ENCODE data around the gene KAT2A.
A peak's percentile ranks its signal among the peaks of the same experiment; 100 is the strongest.

The KAT2A gene

DNA sequence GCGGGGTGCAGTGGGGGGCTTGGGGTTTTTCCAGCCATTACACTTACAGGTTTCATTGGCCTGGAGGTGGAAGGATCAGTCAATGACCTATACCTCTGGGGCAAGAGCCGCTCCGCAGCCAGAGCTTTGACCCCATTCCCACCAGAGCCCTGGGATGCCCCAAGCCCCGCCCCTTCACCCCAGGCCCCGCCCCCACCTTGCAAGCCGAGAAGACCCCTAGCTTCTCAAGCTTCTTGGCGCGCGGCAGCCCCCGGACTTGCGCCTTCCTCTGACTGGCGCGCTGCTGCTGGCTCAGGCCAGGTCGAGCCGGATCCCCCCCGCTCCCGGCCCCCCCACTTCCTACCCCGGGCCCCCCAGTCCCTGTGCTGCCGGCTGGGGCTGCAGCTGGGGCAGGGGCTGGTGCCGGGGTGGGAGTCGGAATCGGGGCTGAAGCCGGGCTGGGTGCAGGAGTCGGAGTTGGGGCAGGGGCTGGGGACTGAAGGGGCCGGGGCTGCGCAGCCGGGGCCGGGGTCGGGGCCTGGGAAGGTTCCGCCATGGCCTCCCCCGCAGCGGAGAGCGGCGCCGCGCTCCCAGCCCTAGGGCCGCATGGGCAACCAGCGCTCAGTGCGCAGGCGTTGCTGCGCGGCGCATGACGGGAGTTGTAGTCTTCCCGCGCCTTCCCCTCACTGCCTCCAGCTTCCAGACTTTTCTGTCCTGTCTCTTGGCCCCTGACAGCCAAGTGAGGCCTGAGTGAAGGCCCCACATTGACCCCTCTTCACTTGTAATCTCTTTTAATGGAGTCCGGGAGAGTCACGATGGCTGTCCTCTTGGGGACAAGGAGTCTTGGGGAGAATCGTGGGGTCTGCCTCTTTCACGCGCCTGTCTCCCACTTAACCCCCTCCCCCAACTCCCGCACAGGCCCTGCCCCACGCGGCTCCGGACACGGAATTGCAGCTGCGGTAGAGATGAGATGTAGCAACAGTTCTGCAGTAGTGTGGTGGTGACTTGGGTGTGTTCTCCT is at the start of gene KAT2A:
Gene KAT2A (minus strand): TSS at position 598 of the 1,000 bp plus-strand sequence. CDS start 63 bp downstream, at position 535.
- H3K4me3 Mint-ChIP-seq, result peak within 1 kb of the TSS; percentile 68
- no peaks in the 10 kb centered on the region for H3K27me3 Mint-ChIP-seq
- peak within 1 kb of the TSS; percentile 55 for H3K27ac Mint-ChIP-seq
- peak; percentile 83 for DNase-seq
- H3K36me3 Mint-ChIP-seq, result peaks cover 29% of the 10 kb centered on the region
- no peaks in the 10 kb centered on the region for H3K9me3 Mint-ChIP-seq
- H3K4me1 Mint-ChIP-seq, result peaks cover 38% of the 10 kb centered on the region
- CTCF ChIA-PET, result interaction anchor here (0.7 to 13.0 kb wide), 10 partner anchors 9 to 286 kb away, joined by 3 to 222 read pairs (median 4); partner anchors contain the start of genes DNAJC7, KCNH4 and NKIRAS2

DNA sequence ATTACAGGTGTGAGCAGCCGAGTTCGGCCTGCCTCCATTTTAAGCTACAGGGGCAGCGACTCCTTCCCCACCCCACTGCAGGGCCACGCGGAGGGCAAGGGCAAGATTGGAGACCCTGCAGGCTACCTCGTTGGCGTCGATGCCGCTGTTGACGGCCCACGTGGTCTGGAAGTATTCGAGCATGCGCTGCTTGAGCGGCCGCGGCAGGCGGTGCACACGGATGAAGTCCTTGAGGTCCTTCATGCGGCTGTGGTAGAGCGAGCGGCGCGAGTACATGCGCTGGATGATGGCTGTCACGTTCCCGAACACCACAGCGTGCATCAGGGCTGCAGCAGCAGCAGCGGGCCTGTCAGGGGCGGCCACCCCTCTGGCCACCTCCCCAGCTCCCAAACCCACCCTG is 48.2 kb upstream of the KAT2A start:
- Mint-ChIP-seq H3K27ac (no peak overlapping the region), H3K27me3 (peaks cover 31% of the 10 kb centered on the region), H3K4me3 (no peak overlapping the region), H3K36me3 (no peaks in the 10 kb centered on the region), H3K9me3 (no peaks in the 10 kb centered on the region), H3K4me1 (peaks cover 1% of the 10 kb centered on the region)
- no peak for DNase-seq
- CTCF ChIA-PET, result interaction anchor here (1.5 kb wide), 1 partner anchor 143 kb away, joined by 3 read pairs; no protein-coding TSS in a partner anchor

DNA sequence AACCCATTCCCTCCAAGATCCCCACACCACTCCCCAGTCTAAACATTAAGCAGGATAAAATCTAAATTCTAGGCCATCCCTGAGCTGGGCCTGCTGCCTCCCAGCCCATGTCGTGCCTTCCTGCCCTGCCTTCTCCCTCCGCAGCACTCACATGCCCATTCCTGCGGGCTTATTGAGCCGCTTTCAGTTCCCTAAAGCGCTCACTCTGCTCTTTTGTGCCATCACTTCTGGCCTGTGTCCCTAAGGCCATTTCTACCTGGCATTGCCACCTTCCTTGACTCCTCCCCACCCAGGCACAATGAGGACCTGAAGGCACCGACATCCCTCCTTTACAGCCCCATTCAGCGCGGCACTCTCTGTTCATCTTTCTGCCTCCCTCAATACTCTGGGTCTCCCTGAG is 46.6 kb upstream of the KAT2A start:
- no peaks in the 10 kb centered on the region for H3K4me1 Mint-ChIP-seq
- peaks cover 18% of the 10 kb centered on the region for H3K27me3 Mint-ChIP-seq
- no peaks in the 10 kb centered on the region for H3K36me3 Mint-ChIP-seq
- DNase-seq, result no peak
- H3K4me3 Mint-ChIP-seq, result no peak overlapping the region
- no peak overlapping the region for H3K27ac Mint-ChIP-seq
- no peaks in the 10 kb centered on the region for H3K9me3 Mint-ChIP-seq
- CTCF ChIA-PET, result interaction anchor here (0.5 to 1.5 kb wide), 2 partner anchors 18 to 145 kb away, joined by 3 to 4 read pairs; no protein-coding TSS in a partner anchor

DNA sequence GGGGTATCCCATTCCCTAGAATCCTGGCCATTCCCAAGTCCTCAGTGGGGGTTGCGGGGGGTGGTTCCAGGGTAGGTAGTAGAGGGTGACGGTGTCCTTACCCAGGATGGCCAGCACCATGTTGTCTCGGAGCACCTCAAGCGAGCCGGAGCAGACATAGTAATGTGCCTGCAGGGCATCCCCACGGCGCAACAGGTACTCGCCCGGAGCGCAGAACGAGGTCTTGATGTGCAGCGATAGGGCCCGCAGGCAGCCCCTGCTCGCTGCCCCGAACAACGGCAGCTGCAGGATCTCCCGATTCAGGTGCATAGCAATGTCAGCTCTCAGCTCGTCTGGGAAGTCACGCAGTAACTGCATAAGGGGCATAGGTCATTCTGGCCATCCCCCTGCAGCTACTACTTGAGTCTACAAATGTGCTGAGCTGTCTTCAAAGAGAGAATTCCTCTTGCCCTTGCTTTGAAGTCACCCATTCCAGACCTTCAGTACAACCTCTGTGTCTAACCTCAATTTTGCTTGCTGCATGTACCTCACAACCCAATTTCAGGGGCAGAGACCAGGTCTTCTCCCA is 45.1 kb upstream of the KAT2A start:
- Mint-ChIP-seq H3K4me3 (no peak overlapping the region), H3K27me3 (peaks cover 12% of the 10 kb centered on the region), H3K36me3 (no peaks in the 10 kb centered on the region), H3K4me1 (no peaks in the 10 kb centered on the region), H3K27ac (no peak overlapping the region), H3K9me3 (no peaks in the 10 kb centered on the region)
- CTCF ChIA-PET, result no interaction called here
- DNase-seq, result no peak

DNA sequence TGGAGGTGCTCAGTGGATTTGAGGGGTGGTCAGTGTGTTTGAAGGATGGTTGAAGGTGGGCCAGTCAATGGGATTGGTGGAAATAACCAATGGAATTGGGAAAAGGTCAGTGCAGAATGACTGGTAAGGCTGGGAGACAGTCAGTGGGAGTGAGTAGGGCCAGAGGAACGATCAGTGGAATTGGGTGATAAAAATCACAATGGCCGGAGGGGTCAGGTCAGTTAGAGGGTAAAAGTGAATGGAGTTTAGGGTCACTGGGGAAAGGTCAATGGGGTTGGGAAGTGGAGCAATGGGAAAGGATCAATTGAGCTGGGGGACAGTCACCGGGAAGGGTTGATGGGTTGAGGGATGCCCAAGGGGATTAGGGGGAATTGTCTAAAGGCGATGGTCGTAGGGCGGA is 44.6 kb upstream of the KAT2A start:
- H3K27ac Mint-ChIP-seq, result no peak overlapping the region

DNA sequence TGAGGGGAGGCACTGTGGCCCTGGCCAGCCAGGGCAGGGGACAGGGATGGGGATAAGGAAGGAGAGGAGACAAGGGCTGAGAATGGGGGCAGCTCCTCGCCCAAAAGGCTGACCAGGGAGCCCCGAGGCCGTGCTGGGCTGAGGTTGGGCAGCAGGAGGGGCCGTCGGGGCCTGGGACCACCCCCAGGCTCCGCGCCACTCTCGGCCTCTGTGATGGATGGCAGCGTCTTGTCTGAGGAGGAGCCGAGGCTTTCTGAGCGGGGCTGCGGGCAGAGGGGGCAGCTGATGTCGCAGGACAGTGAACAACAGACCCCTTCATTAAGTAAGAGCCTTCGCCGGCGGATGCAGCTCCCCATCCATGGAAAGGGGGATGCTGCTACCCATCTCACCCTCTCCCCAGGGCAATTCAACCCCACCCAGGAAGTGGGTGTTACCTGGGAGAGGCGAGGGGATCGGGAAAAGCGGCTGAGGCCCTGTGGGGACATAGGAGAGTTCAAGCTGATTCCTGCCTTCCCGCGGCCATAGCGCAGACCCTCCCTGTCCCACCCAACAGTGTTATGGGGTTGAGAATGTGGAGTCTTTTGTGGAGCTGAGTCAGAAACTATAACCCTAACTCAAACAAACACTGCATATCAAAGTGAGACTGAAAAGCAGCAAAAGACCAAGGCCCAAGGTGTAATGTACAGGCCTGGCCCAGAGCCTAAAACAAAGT is 42.7 kb upstream of the KAT2A start:
- Mint-ChIP-seq H3K27me3 (peaks cover 3% of the 10 kb centered on the region), H3K4me3 (no peak overlapping the region), H3K27ac (no peak overlapping the region), H3K36me3 (no peaks in the 10 kb centered on the region), H3K4me1 (no peaks in the 10 kb centered on the region), H3K9me3 (no peaks in the 10 kb centered on the region)
- no peak for DNase-seq
- CTCF ChIA-PET, result interaction anchor here (0.5 to 1.8 kb wide), 4 partner anchors 18 to 147 kb away, joined by 3 to 6 read pairs (median 3); partner anchors contain the start of genes GHDC and KCNH4

More for the DNA sequence above, 44.6 kb upstream of the KAT2A start:
- no peaks in the 10 kb centered on the region for H3K4me1 Mint-ChIP-seq
- CTCF ChIA-PET, result no interaction called here
- no peaks in the 10 kb centered on the region for H3K36me3 Mint-ChIP-seq
- H3K27me3 Mint-ChIP-seq, result peaks cover 6% of the 10 kb centered on the region
- no peaks in the 10 kb centered on the region for H3K9me3 Mint-ChIP-seq
- no peak overlapping the region for H3K4me3 Mint-ChIP-seq
- no peak for DNase-seq

DNA sequence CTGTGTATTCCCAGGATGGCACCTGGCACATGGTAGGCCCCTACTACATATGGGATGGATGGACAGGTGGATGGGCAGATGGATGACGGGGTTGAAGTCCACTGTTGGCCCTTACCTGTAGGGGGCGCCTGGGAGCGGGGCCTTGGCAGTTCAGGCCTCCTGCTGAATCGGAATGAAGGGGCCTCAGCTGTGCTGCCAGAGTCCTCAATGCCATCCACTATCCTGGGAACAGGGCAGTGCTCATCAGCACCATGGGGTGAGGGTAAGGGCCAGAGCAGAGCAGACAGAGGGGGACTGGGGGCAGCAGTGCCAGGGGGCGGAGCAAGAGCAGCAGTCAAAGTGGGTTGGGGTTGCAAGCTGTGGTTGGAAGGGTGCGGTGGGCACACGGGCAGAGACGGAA is 41.9 kb upstream of the KAT2A start:
- CTCF ChIA-PET, result interaction anchor here (0.9 to 1.8 kb wide), 4 partner anchors 18 to 148 kb away, joined by 3 to 6 read pairs (median 3); partner anchors contain the start of genes GHDC and KCNH4
- no peaks in the 10 kb centered on the region for H3K4me1 Mint-ChIP-seq
- no peaks in the 10 kb centered on the region for H3K36me3 Mint-ChIP-seq
- no peak overlapping the region for H3K27ac Mint-ChIP-seq
- peak; percentile 59 for DNase-seq
- H3K27me3 Mint-ChIP-seq, result peaks cover 2% of the 10 kb centered on the region
- H3K4me3 Mint-ChIP-seq, result no peak overlapping the region
- H3K9me3 Mint-ChIP-seq, result no peaks in the 10 kb centered on the region

DNA sequence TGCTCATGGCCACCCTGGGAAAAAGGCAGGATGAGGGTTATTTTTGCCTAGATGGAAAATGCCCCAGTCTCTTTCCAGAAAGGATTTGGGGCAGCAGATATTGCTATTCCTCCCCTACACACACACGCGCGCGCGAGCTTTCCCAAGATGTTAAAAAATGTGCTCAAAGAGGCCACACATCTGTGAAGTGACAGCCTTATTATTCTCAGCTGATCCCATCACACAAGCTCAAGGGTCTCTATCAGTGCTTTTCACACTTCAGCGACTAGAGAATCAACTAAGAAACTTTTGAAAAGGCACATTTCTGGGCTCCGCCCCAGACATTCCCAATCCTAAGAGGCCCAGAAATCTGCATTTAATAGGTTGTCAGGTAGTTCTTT is 39.4 kb upstream of the KAT2A start:
- Mint-ChIP-seq H3K27ac (no peak overlapping the region), H3K27me3 (no peaks in the 10 kb centered on the region), H3K4me3 (no peak overlapping the region), H3K4me1 (peaks cover 6% of the 10 kb centered on the region), H3K9me3 (no peaks in the 10 kb centered on the region), H3K36me3 (no peaks in the 10 kb centered on the region)
- CTCF ChIA-PET, result no interaction called here
- no peak for DNase-seq

DNA sequence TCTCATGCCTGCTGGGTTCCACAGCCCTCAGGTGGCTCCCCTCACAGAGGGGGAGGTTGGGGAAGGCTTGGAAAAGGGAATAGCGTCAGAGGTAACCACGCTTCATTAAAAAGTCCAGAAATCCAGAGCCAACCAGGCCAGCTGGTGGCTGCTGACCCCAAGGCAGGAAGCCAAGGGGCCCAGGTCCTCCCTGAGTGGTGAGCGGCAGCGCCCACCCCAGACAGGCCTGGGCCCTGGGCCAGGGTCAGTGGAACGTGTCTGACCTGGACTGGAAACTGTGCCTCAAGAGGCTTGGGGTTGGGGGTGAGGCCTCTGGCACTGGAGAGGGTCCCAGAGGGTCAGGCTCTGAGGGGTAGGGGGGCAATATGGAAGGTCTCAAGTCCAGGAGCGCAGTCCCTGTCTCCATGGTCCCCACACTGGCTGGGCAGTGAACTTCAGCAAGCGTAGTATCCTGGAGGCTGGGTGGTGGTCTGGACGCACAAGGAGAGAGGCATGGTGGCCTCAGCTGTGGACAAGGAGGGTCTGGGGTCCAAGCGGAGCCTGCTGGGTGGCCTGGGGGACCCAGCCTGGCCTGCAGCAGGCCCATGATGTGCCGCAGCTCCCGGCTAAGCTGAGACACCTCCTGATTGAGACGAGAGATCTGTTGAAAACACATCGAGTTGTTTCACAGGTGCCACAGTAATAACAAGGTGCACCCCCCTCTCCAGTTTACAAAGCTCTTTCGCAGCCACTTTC is 38.8 kb upstream of the KAT2A start:
- no peaks in the 10 kb centered on the region for H3K36me3 Mint-ChIP-seq
- CTCF ChIA-PET, result no interaction called here

DNA sequence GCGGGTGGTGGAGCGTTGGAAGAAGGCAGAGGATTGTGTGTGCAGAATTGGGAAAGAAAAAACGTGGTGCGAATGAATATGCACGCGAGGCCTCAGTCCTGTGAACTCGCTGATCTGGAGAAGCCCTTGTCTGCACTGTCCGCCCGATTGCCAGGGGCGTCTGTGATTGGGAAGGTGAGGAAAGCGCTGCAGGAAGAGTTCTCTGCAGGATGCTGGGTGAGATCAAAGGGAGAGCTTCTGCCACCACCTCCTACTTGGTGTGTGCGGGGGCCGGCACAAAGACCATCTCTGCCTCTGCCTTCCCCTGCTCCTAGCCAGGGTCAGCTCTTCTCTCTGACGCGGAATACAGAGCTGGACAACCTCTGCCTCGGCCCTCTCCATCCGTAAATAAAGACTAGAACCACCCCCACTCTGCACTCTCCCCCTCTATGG is 34.5 kb upstream of the KAT2A start:
- CTCF ChIA-PET, result interaction anchor here (0.7 to 1.1 kb wide), 2 partner anchors 26 to 191 kb away, joined by 3 to 4 read pairs; partner anchors contain the start of gene KCNH4
- peak overlapping the region; percentile 81 for H3K27ac Mint-ChIP-seq
- H3K4me3 Mint-ChIP-seq, result peak overlapping the region; percentile 79
- no peaks in the 10 kb centered on the region for H3K9me3 Mint-ChIP-seq
- peaks cover 39% of the 10 kb centered on the region for H3K4me1 Mint-ChIP-seq
- peaks cover 5% of the 10 kb centered on the region for H3K27me3 Mint-ChIP-seq
- peaks cover 7% of the 10 kb centered on the region for H3K36me3 Mint-ChIP-seq
- no peak for DNase-seq

More for the DNA sequence above, 38.8 kb upstream of the KAT2A start:
- no peak for DNase-seq
- H3K4me1 Mint-ChIP-seq, result peaks cover 11% of the 10 kb centered on the region
- H3K27me3 Mint-ChIP-seq, result peaks cover 3% of the 10 kb centered on the region
- H3K9me3 Mint-ChIP-seq, result no peaks in the 10 kb centered on the region
- H3K4me3 Mint-ChIP-seq, result no peak overlapping the region
- no peak overlapping the region for H3K27ac Mint-ChIP-seq

DNA sequence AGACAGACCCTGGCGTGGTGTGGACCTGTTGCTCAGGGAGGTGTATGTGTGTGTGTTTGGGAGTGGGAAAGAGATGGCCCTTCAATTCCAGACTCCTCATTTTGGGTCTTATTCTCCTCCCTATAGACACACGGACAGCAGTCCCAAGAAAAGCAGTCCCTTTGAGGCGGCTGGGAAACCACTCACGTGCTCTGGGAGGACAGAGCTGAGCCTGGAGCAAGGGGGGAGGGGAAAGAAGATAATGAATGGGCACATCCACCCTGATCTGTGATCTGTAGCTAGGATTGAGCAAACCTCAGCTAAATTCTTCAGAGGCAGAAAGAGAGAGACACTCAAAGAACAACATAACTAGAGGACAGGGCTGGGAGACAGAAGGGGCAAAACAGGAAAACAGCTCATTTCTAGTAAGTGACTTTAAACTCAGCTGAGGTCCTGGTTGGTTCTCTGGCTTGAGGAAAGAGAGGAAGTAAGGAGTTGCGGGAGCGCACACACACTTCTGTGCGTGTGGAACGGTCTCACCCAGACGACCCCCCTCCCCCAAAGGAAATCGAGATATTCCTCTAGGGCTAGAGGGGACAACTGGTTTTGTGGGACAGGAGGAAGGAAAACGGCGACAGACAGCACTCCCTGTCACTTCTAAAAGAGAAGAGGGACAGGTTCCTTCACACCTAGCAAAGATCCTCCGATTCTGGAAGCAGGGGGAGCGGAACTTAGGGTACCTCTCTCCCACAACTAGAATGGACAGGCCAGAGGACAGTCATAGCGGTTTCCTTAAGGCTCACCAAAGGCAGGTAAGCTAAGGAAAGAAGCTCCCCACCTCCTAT is 33.0 kb upstream of the KAT2A start:
- H3K4me1 Mint-ChIP-seq, result peaks cover 39% of the 10 kb centered on the region
- H3K27ac Mint-ChIP-seq, result peak overlapping the region; percentile 81
- H3K27me3 Mint-ChIP-seq, result peaks cover 5% of the 10 kb centered on the region
- H3K9me3 Mint-ChIP-seq, result no peaks in the 10 kb centered on the region
- CTCF ChIA-PET, result interaction anchor here (0.9 to 1.3 kb wide), 2 partner anchors 36 to 191 kb away, joined by 3 to 4 read pairs; no protein-coding TSS in a partner anchor
- no peak for DNase-seq
- H3K36me3 Mint-ChIP-seq, result peaks cover 7% of the 10 kb centered on the region
- H3K4me3 Mint-ChIP-seq, result peak overlapping the region; percentile 79

DNA sequence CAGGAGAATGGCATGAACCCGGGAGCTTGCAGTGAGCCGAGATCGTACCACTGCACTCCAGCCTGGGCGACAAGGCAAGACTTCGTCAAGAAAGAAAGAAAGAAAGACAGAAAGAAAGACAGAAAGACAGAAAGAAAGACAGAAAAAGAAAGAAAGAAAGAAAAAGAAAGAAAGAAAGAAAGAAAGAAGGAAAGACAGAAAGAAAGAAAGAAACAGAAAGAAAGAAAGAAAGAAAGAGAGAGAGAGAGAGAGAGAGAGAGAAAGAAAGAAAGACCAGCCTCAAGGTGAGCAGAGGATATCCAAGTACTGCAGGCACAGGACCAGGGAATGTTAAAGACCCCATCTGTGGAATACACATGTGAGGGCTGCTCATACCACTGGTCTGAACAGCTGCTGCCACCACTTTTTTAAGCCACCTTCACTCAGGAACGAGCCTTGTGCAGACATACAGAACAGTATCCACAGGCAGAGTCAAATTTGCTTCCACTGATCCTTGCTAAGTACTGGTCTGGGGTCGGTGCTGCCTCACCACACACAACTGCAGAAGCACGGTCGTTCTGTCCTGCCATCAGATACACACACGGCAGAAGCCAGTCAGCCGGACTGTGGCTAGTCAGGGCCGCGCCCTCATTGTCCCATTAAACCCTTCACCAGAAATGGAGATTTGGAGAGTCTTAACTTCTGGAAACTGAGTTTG is 25.9 kb upstream of the KAT2A start:
- CTCF ChIA-PET, result no interaction called here
- Mint-ChIP-seq H3K4me1 (peaks cover 17% of the 10 kb centered on the region), H3K36me3 (peaks cover 34% of the 10 kb centered on the region), H3K4me3 (no peak overlapping the region), H3K9me3 (no peaks in the 10 kb centered on the region), H3K27me3 (no peaks in the 10 kb centered on the region), H3K27ac (no peak overlapping the region)
- no peak for DNase-seq
